Nephron progenitor cell (in vitro differentiated cells): ENCODE results near the gene CLNK.
"Not testable (repeated sequence)": the region's sequence is repeated elsewhere in the genome, so short reads cannot be mapped to it uniquely, and the experiment has no call there.

Experiments used
- DNase-seq: peaks from one replicate; pipeline ENCODE4 v3.0.0; 2021
- H3K27ac Mint-ChIP-seq: 2 replicates; pipeline ENCODE4 v1.8.0; 2021; ENCODE audit warnings: mild to moderate bottlenecking, moderate library complexity, mixed read lengths
- H3K27me3 Mint-ChIP-seq: 2 replicates; pipeline ENCODE4 v1.8.0; 2021; ENCODE audit warnings: mild to moderate bottlenecking, low read depth, mixed read lengths; ENCODE audit not compliant: poor library complexity
- H3K36me3 Mint-ChIP-seq: 2 replicates; pipeline ENCODE4 v1.8.0; 2021; ENCODE audit warnings: low read depth, mixed read lengths
- H3K4me1 Mint-ChIP-seq: 2 replicates; pipeline ENCODE4 v1.8.0; 2021; ENCODE audit warnings: mixed read lengths
- H3K4me3 Mint-ChIP-seq: 2 replicates; pipeline ENCODE4 v1.8.0; 2021; ENCODE audit warnings: mild to moderate bottlenecking, moderate library complexity, mixed read lengths
- H3K9me3 Mint-ChIP-seq: 2 replicates; pipeline ENCODE4 v1.8.0; 2021; ENCODE audit warnings: mild to moderate bottlenecking, moderate library complexity, mixed read lengths
- TF ChIP-seq, protein P1 (sequence below): fragments of 200-600 bp; sonication (generic); IDR thresholded peaks from 2 replicates; pipeline ENCODE4 v1.5.0; 2021; ENCODE audit warnings: antibody characterized with exemption

CLNK gene

GRCh38 chr4:10623862-10624261 lies 60.7 kb downstream of the CLNK start:
- Mint-ChIP-seq H3K4me1 (peaks cover 60% of the 10 kb centered on the region), H3K27ac (no peak overlapping the region), H3K27me3 (no peaks in the 10 kb centered on the region), H3K36me3 (no peaks in the 10 kb centered on the region), H3K4me3 (no peak overlapping the region), H3K9me3 (no peaks in the 10 kb centered on the region)
- TF ChIP-seq, protein P1, sequence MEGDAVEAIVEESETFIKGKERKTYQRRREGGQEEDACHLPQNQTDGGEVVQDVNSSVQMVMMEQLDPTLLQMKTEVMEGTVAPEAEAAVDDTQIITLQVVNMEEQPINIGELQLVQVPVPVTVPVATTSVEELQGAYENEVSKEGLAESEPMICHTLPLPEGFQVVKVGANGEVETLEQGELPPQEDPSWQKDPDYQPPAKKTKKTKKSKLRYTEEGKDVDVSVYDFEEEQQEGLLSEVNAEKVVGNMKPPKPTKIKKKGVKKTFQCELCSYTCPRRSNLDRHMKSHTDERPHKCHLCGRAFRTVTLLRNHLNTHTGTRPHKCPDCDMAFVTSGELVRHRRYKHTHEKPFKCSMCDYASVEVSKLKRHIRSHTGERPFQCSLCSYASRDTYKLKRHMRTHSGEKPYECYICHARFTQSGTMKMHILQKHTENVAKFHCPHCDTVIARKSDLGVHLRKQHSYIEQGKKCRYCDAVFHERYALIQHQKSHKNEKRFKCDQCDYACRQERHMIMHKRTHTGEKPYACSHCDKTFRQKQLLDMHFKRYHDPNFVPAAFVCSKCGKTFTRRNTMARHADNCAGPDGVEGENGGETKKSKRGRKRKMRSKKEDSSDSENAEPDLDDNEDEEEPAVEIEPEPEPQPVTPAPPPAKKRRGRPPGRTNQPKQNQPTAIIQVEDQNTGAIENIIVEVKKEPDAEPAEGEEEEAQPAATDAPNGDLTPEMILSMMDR: no peak
- DNase-seq: no peak

DNA sequence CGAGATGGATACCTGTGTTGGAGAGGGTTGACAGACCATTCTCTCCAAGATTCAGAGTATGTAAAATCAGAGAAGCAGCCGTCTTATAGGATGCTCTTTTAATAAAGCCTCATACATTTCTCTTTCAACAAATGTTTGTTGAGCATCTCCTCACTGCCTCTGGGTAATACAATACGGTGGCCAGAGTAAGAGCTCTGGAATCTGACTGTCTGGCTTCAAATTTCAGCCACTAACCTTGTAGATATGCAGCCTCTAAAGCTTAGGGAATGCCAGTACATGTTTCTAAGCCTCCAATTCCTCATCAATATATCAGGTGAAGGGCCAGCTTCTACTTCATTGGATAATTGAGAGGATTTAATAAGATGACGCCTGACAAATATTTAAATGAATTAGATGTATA lies 61.3 kb downstream of the CLNK start:
- TF ChIP-seq, protein P1: no peak
- peaks cover 66% of the 10 kb centered on the region for H3K4me1 Mint-ChIP-seq

DNA sequence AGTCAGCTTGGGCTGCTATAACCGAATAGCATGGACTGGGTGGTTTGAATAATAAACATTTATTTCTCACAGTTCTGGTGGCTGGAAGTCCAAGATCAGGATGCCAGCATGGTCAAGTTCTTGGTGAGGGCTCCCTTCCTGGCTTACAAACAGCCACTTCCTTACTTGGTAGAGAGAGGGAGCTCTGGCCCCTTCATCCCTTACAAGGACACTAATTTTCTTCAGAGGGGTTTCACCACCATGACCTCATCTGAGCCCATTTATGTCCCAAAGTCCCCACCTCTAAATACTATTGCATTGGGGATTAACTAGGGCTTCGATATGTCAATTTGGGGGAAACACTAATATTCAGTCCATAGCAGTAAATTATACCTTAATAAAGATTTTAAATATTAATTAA lies 61.8 kb downstream of the CLNK start:
- Mint-ChIP-seq H3K27ac (no peak overlapping the region), H3K36me3 (no peaks in the 10 kb centered on the region), H3K4me3 (no peak overlapping the region), H3K27me3 (no peaks in the 10 kb centered on the region), H3K9me3 (no peaks in the 10 kb centered on the region), H3K4me1 (peaks cover 61% of the 10 kb centered on the region)
- TF ChIP-seq, protein P1: no peak
- DNase-seq: no peak

More for the DNA sequence above, 61.3 kb downstream of the CLNK start:
- Mint-ChIP-seq H3K9me3 (no peaks in the 10 kb centered on the region), H3K27me3 (no peaks in the 10 kb centered on the region), H3K27ac (no peak overlapping the region), H3K36me3 (no peaks in the 10 kb centered on the region), H3K4me3 (no peak overlapping the region)
- DNase-seq: no peak

DNA sequence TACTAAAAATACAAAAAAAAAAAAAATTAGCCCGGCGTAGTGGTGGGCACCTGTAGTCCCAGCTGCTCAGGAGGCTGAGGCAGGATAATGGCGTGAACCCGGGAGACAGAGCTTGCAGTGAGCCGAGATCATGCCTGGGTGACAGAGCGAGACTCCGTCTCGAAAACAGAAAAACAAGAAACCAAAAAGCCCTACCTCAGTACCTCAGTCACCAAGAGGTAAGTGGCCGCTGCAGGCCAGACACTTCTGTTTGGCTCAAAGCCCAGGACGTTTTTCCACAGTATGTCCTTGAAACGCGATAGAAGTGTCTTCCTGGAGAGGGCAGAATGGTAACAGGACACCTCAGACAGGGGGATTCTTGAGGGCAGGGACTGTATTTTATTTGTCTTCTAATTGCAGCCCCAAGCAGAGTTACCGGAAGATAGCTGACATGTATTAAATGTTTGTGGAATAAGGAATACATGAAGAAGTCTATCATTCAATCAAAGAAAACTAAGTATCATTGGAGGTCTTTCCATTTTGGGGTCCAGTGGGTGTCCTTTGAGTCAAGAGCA lies 63.6 kb downstream of the CLNK start:
- TF ChIP-seq, protein P1: no peak
- peaks cover 43% of the 10 kb centered on the region for H3K4me1 Mint-ChIP-seq
- DNase-seq: no peak
- no peaks in the 10 kb centered on the region for H3K27me3 Mint-ChIP-seq
- no peaks in the 10 kb centered on the region for H3K36me3 Mint-ChIP-seq
- no peak overlapping the region for H3K27ac Mint-ChIP-seq
- no peak overlapping the region for H3K4me3 Mint-ChIP-seq
- no peaks in the 10 kb centered on the region for H3K9me3 Mint-ChIP-seq

DNA sequence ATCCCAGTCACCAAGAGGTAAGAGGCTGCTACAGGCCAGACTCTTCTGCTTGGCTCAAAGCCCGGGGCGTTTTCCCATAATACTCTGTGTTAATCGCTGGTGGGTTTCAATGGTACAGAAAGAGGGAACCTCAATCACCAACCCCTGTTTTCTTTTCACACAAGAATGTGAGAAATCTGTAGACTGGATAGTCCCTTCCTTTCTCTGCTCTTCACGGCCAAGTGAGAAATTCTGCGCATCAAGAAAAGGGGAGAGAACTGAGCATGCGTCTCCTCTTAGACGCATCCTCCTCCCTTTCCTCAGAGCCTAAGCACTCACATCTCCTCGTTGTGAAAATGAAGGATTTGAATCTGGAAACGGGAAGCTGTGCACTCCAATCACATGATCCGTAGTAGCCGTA lies 64.7 kb downstream of the CLNK start:
- Mint-ChIP-seq H3K4me1 (peaks cover 33% of the 10 kb centered on the region), H3K9me3 (no peaks in the 10 kb centered on the region), H3K4me3 (no peak overlapping the region), H3K27ac (no peak overlapping the region), H3K36me3 (no peaks in the 10 kb centered on the region), H3K27me3 (no peaks in the 10 kb centered on the region)
- no peak for DNase-seq
- TF ChIP-seq, protein P1: no peak

DNA sequence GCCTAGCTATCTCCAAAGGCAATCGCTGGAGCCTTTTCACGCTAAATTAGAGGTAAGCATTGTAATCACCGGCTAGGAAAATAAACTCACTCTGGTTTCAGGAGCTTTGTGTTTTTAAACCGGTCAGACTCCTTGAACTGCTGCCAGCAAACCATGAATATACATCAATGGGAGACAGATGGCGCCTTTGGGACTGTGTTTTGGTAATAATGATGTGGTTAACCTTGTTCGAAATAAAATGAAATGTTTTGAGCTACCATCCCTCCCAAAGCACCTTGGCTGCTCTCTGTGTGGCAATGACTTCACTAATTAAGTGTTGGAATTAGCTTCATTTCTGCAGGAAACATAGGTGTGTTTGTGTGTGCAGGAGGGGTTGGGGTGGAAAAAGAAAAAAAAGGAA lies 65.3 kb downstream of the CLNK start:
- Mint-ChIP-seq H3K27me3 (peaks cover 3% of the 10 kb centered on the region), H3K36me3 (no peaks in the 10 kb centered on the region), H3K27ac (no peak overlapping the region), H3K9me3 (peaks cover 2% of the 10 kb centered on the region), H3K4me1 (peaks cover 30% of the 10 kb centered on the region), H3K4me3 (no peak overlapping the region)
- no peak for DNase-seq
- TF ChIP-seq, protein P1: no peak

DNA sequence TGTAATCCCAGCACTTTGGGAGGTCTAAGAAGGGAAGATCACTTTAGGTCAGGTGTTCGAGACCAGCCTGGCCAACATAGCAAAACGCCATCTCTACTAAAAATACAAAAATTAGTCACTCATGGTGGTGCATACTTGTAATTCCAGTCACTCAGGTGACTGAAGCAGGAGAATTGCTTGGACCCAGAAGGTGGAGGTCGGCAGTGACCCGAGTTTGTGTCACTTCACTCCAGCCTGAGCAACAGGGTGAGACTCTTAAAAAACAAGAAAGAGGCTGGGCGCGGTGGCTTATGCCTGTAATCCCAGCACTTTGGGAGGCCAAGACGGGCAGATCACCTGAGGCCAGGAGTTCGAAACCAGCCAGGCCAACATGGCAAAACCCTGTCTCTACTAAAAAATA lies 69.6 kb downstream of the CLNK start:
- not testable (repeated sequence) for H3K27ac Mint-ChIP-seq, DNase-seq, H3K4me3 Mint-ChIP-seq, H3K27me3 Mint-ChIP-seq, H3K36me3 Mint-ChIP-seq, H3K9me3 Mint-ChIP-seq
- H3K4me1 Mint-ChIP-seq: peaks cover 17% of the 10 kb centered on the region
